ENCODE data around the gene GNL1.

DNA sequence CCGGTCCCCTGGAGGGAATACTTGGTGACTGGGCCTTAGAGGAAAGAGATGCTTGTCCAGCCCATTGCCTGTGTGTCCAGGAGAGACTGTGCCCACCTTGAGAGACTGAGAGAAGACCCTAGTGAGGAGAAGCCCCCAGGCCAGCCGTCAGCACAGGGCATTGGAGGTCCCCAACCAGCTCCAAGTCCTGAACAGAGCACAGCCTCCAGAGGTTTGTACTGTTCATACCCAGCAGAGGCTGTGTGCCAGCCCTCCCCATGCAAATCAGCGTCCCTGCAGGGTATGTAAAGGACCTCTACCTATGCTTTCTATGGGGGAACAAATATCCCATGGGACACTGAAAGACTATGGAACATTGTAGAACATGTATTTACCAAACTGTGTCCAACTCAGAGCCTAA lies 58.6 kb downstream of the GNL1 start:
- TF ChIP-seq, protein P1, sequence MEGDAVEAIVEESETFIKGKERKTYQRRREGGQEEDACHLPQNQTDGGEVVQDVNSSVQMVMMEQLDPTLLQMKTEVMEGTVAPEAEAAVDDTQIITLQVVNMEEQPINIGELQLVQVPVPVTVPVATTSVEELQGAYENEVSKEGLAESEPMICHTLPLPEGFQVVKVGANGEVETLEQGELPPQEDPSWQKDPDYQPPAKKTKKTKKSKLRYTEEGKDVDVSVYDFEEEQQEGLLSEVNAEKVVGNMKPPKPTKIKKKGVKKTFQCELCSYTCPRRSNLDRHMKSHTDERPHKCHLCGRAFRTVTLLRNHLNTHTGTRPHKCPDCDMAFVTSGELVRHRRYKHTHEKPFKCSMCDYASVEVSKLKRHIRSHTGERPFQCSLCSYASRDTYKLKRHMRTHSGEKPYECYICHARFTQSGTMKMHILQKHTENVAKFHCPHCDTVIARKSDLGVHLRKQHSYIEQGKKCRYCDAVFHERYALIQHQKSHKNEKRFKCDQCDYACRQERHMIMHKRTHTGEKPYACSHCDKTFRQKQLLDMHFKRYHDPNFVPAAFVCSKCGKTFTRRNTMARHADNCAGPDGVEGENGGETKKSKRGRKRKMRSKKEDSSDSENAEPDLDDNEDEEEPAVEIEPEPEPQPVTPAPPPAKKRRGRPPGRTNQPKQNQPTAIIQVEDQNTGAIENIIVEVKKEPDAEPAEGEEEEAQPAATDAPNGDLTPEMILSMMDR (IDR thresholded peaks at IDR 0.05; ENCODE audit: low read depth, low read length), result no peak
- TF ChIP-seq POLR2A (IDR thresholded peaks at IDR 0.05; ENCODE audit: extremely low read depth, insufficient read length) (no peak), MYC (IDR thresholded peaks at IDR 0.05; ENCODE audit: low read depth, low read length) (no peak)
- TF ChIP-seq, protein P2, sequence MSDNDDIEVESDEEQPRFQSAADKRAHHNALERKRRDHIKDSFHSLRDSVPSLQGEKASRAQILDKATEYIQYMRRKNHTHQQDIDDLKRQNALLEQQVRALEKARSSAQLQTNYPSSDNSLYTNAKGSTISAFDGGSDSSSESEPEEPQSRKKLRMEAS (IDR thresholded peaks at IDR 0.05; ENCODE audit: low read depth, low read length), result no peak
